ENCODE results near the gene GAS5.

DNA sequence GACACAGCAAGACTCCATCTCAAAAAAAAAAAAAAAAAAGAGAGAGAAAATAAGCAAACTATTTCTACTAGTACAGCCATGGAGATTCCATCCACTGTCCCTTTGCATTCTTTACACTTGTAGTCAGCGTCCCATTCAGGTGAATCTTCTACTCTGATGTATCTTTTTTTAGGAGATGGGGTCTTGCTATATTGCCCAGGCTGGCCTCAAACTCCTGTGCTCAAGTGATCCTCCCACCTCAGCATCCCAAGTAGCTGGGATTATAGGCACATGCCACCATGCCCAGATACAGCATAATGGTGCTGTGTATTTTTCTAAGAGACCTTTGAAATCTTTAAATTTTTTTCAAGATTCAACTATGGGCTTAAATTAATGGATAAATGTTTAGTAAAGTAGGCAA lies 35.0 kb downstream of the GAS5 start:
- TF ChIP-seq, protein P1, sequence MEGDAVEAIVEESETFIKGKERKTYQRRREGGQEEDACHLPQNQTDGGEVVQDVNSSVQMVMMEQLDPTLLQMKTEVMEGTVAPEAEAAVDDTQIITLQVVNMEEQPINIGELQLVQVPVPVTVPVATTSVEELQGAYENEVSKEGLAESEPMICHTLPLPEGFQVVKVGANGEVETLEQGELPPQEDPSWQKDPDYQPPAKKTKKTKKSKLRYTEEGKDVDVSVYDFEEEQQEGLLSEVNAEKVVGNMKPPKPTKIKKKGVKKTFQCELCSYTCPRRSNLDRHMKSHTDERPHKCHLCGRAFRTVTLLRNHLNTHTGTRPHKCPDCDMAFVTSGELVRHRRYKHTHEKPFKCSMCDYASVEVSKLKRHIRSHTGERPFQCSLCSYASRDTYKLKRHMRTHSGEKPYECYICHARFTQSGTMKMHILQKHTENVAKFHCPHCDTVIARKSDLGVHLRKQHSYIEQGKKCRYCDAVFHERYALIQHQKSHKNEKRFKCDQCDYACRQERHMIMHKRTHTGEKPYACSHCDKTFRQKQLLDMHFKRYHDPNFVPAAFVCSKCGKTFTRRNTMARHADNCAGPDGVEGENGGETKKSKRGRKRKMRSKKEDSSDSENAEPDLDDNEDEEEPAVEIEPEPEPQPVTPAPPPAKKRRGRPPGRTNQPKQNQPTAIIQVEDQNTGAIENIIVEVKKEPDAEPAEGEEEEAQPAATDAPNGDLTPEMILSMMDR (conservative IDR thresholded peaks at IDR 0.05; ENCODE audit: low read length): no peak
- no peak for TF ChIP-seq EZH2phosphoT487 (IDR thresholded peaks at IDR 0.05; ENCODE audit: borderline replicate concordance, low read depth, low read length)
